ENCODE measurements around the gene WDR18. TPM values are rescaled to one million over a fixed set of nuclear protein-coding genes. Genes with fewer than 3 reads are reported as not detected.

WDR18 gene
- total RNA-seq, 1 experiment from 2014 or later = 44.0 TPM

DNA sequence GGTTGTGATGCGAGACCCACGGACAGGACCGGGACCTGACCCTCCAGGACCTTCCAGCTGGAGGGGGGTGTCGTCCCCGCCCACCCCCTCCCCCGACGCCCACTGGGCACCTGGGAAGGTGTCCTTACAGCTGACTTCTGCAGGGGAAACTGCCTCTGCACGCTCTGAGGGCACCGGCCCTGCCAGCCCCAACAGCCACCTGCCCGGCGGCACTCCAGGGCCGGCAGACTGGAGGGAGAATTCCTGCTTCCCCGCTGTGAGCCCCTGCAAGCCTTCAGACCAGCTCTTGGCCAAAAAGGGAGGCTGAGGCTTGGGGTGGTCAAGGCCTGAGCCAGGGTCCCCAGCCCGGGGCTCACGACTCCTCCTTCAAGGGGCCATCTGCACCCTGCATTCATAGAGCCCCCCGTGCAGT lies 43.5 kb downstream of the WDR18 start:
- BruUV-seq (replicated peaks) = no TSS peak
- peak overlapping the region; percentile 94 for H3K27ac ChIP-seq (ENCODE audit: low read length)
- POLR2A ChIA-PET = interaction anchor here (0.5 kb wide), 1 partner anchor 34 kb away, joined by 13 read pairs; no protein-coding TSS in a partner anchor
- H3K36me3 ChIP-seq (ENCODE audit: control insufficient read depth, insufficient read depth, low read length) = peaks cover 9% of the 10 kb centered on the region; the same call in 1 of the 2 replicates
- TF ChIP-seq, protein P1, sequence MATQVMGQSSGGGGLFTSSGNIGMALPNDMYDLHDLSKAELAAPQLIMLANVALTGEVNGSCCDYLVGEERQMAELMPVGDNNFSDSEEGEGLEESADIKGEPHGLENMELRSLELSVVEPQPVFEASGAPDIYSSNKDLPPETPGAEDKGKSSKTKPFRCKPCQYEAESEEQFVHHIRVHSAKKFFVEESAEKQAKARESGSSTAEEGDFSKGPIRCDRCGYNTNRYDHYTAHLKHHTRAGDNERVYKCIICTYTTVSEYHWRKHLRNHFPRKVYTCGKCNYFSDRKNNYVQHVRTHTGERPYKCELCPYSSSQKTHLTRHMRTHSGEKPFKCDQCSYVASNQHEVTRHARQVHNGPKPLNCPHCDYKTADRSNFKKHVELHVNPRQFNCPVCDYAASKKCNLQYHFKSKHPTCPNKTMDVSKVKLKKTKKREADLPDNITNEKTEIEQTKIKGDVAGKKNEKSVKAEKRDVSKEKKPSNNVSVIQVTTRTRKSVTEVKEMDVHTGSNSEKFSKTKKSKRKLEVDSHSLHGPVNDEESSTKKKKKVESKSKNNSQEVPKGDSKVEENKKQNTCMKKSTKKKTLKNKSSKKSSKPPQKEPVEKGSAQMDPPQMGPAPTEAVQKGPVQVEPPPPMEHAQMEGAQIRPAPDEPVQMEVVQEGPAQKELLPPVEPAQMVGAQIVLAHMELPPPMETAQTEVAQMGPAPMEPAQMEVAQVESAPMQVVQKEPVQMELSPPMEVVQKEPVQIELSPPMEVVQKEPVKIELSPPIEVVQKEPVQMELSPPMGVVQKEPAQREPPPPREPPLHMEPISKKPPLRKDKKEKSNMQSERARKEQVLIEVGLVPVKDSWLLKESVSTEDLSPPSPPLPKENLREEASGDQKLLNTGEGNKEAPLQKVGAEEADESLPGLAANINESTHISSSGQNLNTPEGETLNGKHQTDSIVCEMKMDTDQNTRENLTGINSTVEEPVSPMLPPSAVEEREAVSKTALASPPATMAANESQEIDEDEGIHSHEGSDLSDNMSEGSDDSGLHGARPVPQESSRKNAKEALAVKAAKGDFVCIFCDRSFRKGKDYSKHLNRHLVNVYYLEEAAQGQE (IDR thresholded peaks at IDR 0.05; ENCODE audit: insufficient read depth in 1 of 2, low read depth in 2 of 2, low read length in 1 of 2) = no peak
- TF ChIP-seq TCF7L2 (IDR thresholded peaks at IDR 0.05; ENCODE audit: low read depth, low read length) (no peak), SIN3A (IDR thresholded peaks at IDR 0.05; ENCODE audit: borderline replicate concordance, insufficient read depth, low read depth, low read length) (no peak), POLR2AphosphoS5 (IDR thresholded peaks at IDR 0.05; ENCODE audit: low read depth, low read length) (no peak)
- TF ChIP-seq, protein P2, sequence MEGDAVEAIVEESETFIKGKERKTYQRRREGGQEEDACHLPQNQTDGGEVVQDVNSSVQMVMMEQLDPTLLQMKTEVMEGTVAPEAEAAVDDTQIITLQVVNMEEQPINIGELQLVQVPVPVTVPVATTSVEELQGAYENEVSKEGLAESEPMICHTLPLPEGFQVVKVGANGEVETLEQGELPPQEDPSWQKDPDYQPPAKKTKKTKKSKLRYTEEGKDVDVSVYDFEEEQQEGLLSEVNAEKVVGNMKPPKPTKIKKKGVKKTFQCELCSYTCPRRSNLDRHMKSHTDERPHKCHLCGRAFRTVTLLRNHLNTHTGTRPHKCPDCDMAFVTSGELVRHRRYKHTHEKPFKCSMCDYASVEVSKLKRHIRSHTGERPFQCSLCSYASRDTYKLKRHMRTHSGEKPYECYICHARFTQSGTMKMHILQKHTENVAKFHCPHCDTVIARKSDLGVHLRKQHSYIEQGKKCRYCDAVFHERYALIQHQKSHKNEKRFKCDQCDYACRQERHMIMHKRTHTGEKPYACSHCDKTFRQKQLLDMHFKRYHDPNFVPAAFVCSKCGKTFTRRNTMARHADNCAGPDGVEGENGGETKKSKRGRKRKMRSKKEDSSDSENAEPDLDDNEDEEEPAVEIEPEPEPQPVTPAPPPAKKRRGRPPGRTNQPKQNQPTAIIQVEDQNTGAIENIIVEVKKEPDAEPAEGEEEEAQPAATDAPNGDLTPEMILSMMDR (IDR thresholded peaks at IDR 0.05) = no peak
- peak overlapping the region; percentile 82 to 94 for H3K4me3 ChIP-seq (ENCODE audit: low read depth in 2 of 2, low read length in 2 of 2)
- no peaks in the 10 kb centered on the region for H3K9me3 ChIP-seq (ENCODE audit: control insufficient read depth, insufficient read depth, low read depth, low read length)
- CTCF ChIA-PET = interaction anchor here (0.6 kb wide), 1 partner anchor 348 kb away, joined by 7 read pairs; no protein-coding TSS in a partner anchor
- intact Hi-C loops (cut with micrococcal nuclease; ENCODE audit: unreplicated experiment) = no loop called here
- ATAC-seq (peak; percentile 23; the same call in 1 of the 2 replicates), DNase-seq (ENCODE audit: low read depth, low spot score) (no peak)
- peaks cover 8% of the 10 kb centered on the region for H3K4me1 ChIP-seq (ENCODE audit: control insufficient read depth, insufficient read depth, low read length)
- in situ Hi-C loops (cut with HindIII; ENCODE audit: low pct_unique_long_range_greater_than_20kb, low sequenced_read_pairs) = no loop called here
- no peaks in the 10 kb centered on the region for H3K27me3 ChIP-seq (ENCODE audit: control insufficient read depth, insufficient read depth, low read length)

DNA sequence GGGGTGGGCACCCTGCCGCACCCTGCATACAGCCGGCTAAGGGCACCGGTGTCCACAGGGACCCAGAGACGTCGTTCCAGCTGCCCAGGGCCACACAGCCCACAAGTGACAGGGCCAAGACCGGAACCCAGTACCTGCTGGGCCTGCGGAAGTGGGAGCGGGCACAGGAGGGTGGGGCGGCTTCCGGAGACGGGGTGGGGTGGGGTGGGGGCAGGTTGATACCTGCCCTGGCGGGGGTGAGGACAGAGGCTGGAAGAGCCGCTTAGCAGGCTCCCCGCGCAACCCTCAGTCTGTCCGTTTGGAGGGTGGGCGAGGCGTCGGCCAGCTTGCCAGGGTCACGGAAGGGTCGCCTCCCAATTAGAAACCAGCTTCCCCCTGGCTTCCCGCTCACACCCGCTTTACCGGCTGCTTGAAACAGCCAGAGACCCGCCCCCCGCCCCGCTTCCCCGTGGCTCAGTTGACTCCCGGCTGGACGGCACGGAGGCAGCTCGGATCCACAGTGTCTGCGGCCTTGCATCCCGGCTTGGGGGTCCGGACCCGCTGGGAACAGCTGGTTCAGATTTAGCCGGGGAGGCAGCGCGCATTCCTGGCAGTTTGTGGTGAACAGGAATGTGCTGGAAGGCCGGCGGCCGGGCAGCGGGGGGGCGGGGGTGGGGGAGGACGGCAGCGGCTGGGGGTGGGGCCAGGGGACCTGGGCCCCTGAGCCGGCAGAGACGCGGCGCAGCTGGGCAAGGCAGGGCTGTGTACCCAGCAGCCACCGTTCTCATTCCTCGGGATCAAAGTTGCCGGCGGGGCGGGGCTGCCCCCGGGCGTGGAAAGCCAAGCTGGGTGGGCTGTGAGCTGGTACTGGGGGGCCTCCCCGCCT lies 44.1 kb downstream of the WDR18 start:
- peak overlapping the region; percentile 94 for H3K27ac ChIP-seq (ENCODE audit: low read length)
- peak overlapping the region; percentile 82 to 94 for H3K4me3 ChIP-seq (ENCODE audit: low read depth in 2 of 2, low read length in 2 of 2)
- POLR2A ChIA-PET = interaction anchor here (0.6 to 0.7 kb wide), 3 partner anchors 13 to 329 kb away, joined by 5 to 11 read pairs (median 7); no protein-coding TSS in a partner anchor
- intact Hi-C loops (cut with micrococcal nuclease; ENCODE audit: unreplicated experiment) (no loop called here), in situ Hi-C loops (cut with HindIII; ENCODE audit: low pct_unique_long_range_greater_than_20kb, low sequenced_read_pairs) (no loop called here)
- peaks cover 8% of the 10 kb centered on the region for H3K4me1 ChIP-seq (ENCODE audit: control insufficient read depth, insufficient read depth, low read length)
- no TSS peak for BruUV-seq (replicated peaks)
- ATAC-seq (peak; percentile 71), DNase-seq (ENCODE audit: low read depth, low spot score) (no peak)
- peaks cover 9% of the 10 kb centered on the region; the same call in 1 of the 2 replicates for H3K36me3 ChIP-seq (ENCODE audit: control insufficient read depth, insufficient read depth, low read length)
- TF ChIP-seq, protein P1 (IDR thresholded peaks at IDR 0.05; ENCODE audit: insufficient read depth in 1 of 2, low read depth in 2 of 2, low read length in 1 of 2) = no peak
- TF ChIP-seq SIN3A (IDR thresholded peaks at IDR 0.05; ENCODE audit: borderline replicate concordance, insufficient read depth, low read depth, low read length) (peak; percentile 14; the same call in 1 of the 2 replicates), POLR2AphosphoS5 (IDR thresholded peaks at IDR 0.05; ENCODE audit: low read depth, low read length) (no peak), TCF7L2 (IDR thresholded peaks at IDR 0.05; ENCODE audit: low read depth, low read length) (peak; percentile 84)
- TF ChIP-seq, protein P2 (IDR thresholded peaks at IDR 0.05) = no peak
- no peaks in the 10 kb centered on the region for H3K27me3 ChIP-seq (ENCODE audit: control insufficient read depth, insufficient read depth, low read length)
- H3K9me3 ChIP-seq (ENCODE audit: control insufficient read depth, insufficient read depth, low read depth, low read length) = no peaks in the 10 kb centered on the region
- CTCF ChIA-PET = interaction anchor here (0.6 kb wide), 2 partner anchors 193 to 348 kb away, joined by 7 to 17 read pairs; no protein-coding TSS in a partner anchor
